ENCODE results near the gene ORM2.
"Not testable (repeated sequence)": the region's sequence is repeated elsewhere in the genome, so short reads cannot be mapped to it uniquely, and the experiment has no call there.

- TF ChIP-seq EZH2 (optimal IDR thresholded peaks at IDR 0.05; ENCODE audit: low read depth, low read length); CTCF (IDR thresholded peaks at IDR 0.05; ENCODE audit: low read length): not testable (repeated sequence)
Observed at GRCh38 chr9:114331229-114332195, 1.8 kb downstream of the ORM2 start.
